H1 (cell line): ENCODE measurements around the gene ARHGAP27.

ENCODE experiments used
- CTCF ChIP-seq, 3 experiments: IDR thresholded peaks; 1 replicate in 2 of 3; 2 replicates in 1 of 3; pipeline versions ENCODE4 v1.5.1 to v1.6.1; 2011; ENCODE audit warnings: low read length in 3 of 3, mild to moderate bottlenecking in 3 of 3, inconsistent platforms in 2 of 3, low read depth in 1 of 3, moderate library complexity in 1 of 3; ENCODE audit not compliant: insufficient read depth in 1 of 3; ENCODE audit errors: control extremely low read depth in 1 of 3
- MAFK ChIP-seq: IDR thresholded peaks from 2 replicates; pipeline ENCODE4 v1.6.1; 2012; ENCODE audit warnings: low read depth, mild to moderate bottlenecking, improper control_type of control experiment, low read length
- MAX ChIP-seq: IDR thresholded peaks from 2 replicates; pipeline ENCODE4 v1.6.1; 2012; ENCODE audit warnings: inconsistent platforms
- POLR2A ChIP-seq, 2 experiments: IDR thresholded peaks; 1 replicate in 1 of 2; 2 replicates in 1 of 2; pipeline ENCODE4 v1.6.1; 2011; ENCODE audit warnings: low read depth in 2 of 2, low read length in 2 of 2, mild to moderate bottlenecking in 2 of 2; ENCODE audit errors: control extremely low read depth in 1 of 2
- POU5F1 ChIP-seq: IDR thresholded peaks from 2 replicates; pipeline ENCODE4 v1.6.1; 2011; ENCODE audit warnings: low read depth, mild to moderate bottlenecking, low read length, moderate library complexity
- SAP30 ChIP-seq: fragments of 300-600 bp; sonication (generic); IDR thresholded peaks from 2 replicates; pipeline ENCODE4 v1.7.1; 2012; ENCODE audit warnings: low read length, moderate library complexity, mild to moderate bottlenecking, inconsistent platforms; ENCODE audit not compliant: insufficient read depth, insufficient replicate concordance
- SP4 ChIP-seq: IDR thresholded peaks from 2 replicates; pipeline ENCODE4 v1.6.1; 2012; ENCODE audit warnings: low read length, inconsistent platforms
- TCF12 ChIP-seq: IDR thresholded peaks from 2 replicates; pipeline ENCODE4 v1.6.1; 2011; ENCODE audit warnings: low read depth, mild to moderate bottlenecking, low read length
- USF2 ChIP-seq: IDR thresholded peaks from 2 replicates; pipeline ENCODE4 v1.6.1; 2011; ENCODE audit warnings: low read length, improper control_type of control experiment
- YY1 ChIP-seq: IDR thresholded peaks from 2 replicates; pipeline ENCODE4 v1.6.1; 2011; ENCODE audit warnings: low read depth, mild to moderate bottlenecking, low read length

GRCh38 chr17:45368651-45369050 is 64.0 kb downstream of the ARHGAP27 start:
- TF ChIP-seq MAX (no peak), CTCF (IDR thresholded peaks at IDR 0.05; ENCODE audit: control extremely low read depth in 1 of 3, insufficient read depth in 1 of 3, low read depth in 1 of 3, low read length in 3 of 3) (no peak), POLR2A (IDR thresholded peaks at IDR 0.05; ENCODE audit: control extremely low read depth in 1 of 2, low read depth in 2 of 2, low read length in 2 of 2) (no peak), YY1 (no peak), SAP30 (no peak), MAFK (no peak), SP4 (no peak), POU5F1 (no peak), USF2 (no peak), TCF12 (no peak)
